SU-DHL-6 (cell line): ENCODE data around the gene TMPRSS2.

ENCODE experiments used
- H2AFZ ChIP-seq: fragments of 200-600 bp; sonication (generic); 2 replicates; pipeline ENCODE4 v1.6.1; 2014; ENCODE audit warnings: low read depth, mild to moderate bottlenecking, moderate library complexity, mixed read lengths, antibody characterized with exemption, low read length; ENCODE audit not compliant: severe bottlenecking
- H3F3A ChIP-seq: fragments of 200-600 bp; shearing (Covaris generic); 2 replicates; pipeline ENCODE4 v1.6.0; 2016; ENCODE audit warnings: antibody characterized with exemption, mild to moderate bottlenecking; ENCODE audit not compliant: insufficient read depth
- H3K27ac ChIP-seq: fragments of 200-600 bp; sonication (generic); 2 replicates; pipeline ENCODE4 v1.5.1; 2016; ENCODE audit warnings: low read depth, mild to moderate bottlenecking, low read length, moderate library complexity, mixed read lengths
- H3K27me3 ChIP-seq: fragments of 200-600 bp; sonication (generic), shearing (Covaris generic); 2 replicates; pipeline ENCODE4 v1.6.0; 2014; ENCODE audit warnings: mild to moderate bottlenecking, low read length
- H3K36me3 ChIP-seq: fragments of 200-600 bp; sonication (generic); 2 replicates; pipeline ENCODE4 v1.6.1; 2014; ENCODE audit warnings: mild to moderate bottlenecking, low read length, mixed read lengths
- H3K4me2 ChIP-seq: fragments of 300-600, 200-600 bp; shearing (Covaris generic), sonication (generic); 2 replicates; pipeline ENCODE4 v1.6.0; 2014; ENCODE audit warnings: low read length, low read depth, mild to moderate bottlenecking; ENCODE audit not compliant: poor library complexity, severe bottlenecking
- H3K4me3 ChIP-seq: fragments of 200-600 bp; sonication (generic); 2 replicates; pipeline ENCODE4 v1.5.1; 2014; ENCODE audit warnings: antibody characterized with exemption, low read length, mild to moderate bottlenecking, mixed read lengths; ENCODE audit not compliant: insufficient read depth, poor library complexity, severe bottlenecking
- H3K79me2 ChIP-seq: fragments of 200-600 bp; sonication (generic); 2 replicates; pipeline ENCODE4 v1.6.1; 2014; ENCODE audit warnings: mild to moderate bottlenecking, low read length, moderate library complexity; ENCODE audit not compliant: insufficient read depth
- H3K9ac ChIP-seq: fragments of 200-600 bp; sonication (generic); 2 replicates; pipeline ENCODE4 v1.7.0; 2014; ENCODE audit warnings: mild to moderate bottlenecking, low read length
- H3K9me2 ChIP-seq: fragments of 200-600 bp; sonication (generic); replicated peaks from 2 replicates; pipeline ENCODE4 v1.6.1; 2014; ENCODE audit warnings: low read length; ENCODE audit not compliant: insufficient read depth
- H3K9me3 ChIP-seq: fragments of 200-600 bp; sonication (generic); 2 replicates; pipeline ENCODE4 v1.6.1; 2014; ENCODE audit warnings: low read length, mixed read lengths; ENCODE audit not compliant: insufficient read depth
- H4K20me1 ChIP-seq: fragments of 200-600 bp; sonication (generic); 2 replicates; pipeline ENCODE4 v1.6.1; 2014; ENCODE audit warnings: low read depth, mild to moderate bottlenecking, antibody characterized with exemption, low read length, moderate library complexity, mixed read lengths
- EZH2phosphoT487 ChIP-seq: fragments of 200-600 bp; sonication (generic), shearing (Covaris generic); conservative IDR thresholded peaks from 2 replicates; pipeline ENCODE4 v1.6.1; 2018; ENCODE audit warnings: mild to moderate bottlenecking, antibody characterized with exemption, low read length, moderate library complexity, mixed read lengths
- TF ChIP-seq, protein P1 (sequence below): fragments of 200-600 bp; sonication (generic); IDR thresholded peaks from one replicate; pipeline ENCODE4 v1.5.1; 2017; ENCODE audit warnings: antibody characterized with exemption, mild to moderate bottlenecking, low read length, moderate library complexity; ENCODE audit not compliant: insufficient read depth, poor library complexity, severe bottlenecking

The TMPRSS2 gene

DNA sequence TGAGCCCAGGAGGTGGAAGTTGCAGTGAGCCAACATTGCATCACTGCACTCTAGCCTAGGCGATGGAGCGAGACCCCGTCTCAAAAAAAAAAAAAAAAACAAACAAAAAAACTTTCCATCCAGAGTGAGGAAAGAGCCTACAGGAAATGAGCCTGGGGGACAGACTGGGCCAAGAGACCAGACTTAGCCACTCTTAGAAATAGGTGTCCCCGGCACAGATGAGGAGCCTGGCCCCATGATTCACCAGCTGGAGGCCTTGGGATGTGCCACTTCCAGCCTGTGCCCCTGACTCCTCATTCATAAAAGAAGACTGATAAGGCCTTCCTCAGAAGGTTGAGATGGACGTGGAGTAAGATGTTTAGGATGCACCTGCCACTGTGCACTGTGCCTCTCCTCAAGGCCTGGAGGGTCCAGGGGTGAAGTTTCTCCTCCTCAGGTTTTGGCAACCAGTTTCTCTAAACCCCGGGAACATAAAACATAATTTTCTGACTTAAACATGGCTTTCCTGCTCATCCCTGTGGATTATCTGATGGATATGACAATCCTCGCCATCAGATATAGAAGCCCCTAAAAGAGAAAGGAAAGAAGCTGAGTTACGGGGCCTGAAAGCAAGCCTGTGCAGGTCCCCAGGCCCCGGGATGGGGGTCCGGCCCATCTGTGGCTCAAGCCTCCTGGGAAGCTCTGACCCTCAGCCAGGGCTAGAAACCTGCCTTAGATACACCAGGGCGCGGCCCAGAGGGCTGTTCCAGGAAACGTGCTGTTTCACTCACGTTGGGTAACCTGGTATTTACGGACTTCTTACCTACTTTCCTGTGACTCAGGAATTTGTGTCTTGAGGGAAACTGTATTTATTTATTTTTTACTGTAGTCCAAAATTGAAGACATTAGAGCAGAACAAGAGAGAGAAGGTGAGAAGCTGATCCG, 55.9 kb downstream of the TMPRSS2 start:
- Histone ChIP-seq H3K27ac (no peak overlapping the region), H3K9me2 (no peaks in the 10 kb centered on the region), H3K4me3 (no peak overlapping the region), H3K79me2 (no peaks in the 10 kb centered on the region), H3K9ac (no peak overlapping the region), H4K20me1 (no peaks in the 10 kb centered on the region), H3K36me3 (no peaks in the 10 kb centered on the region), H2AFZ (no peak overlapping the region), H3K4me2 (no peak overlapping the region), H3F3A (no peaks in the 10 kb centered on the region), H3K27me3 (no peaks in the 10 kb centered on the region), H3K9me3 (no peaks in the 10 kb centered on the region)
- TF ChIP-seq EZH2phosphoT487: no peak
- TF ChIP-seq, protein P1, sequence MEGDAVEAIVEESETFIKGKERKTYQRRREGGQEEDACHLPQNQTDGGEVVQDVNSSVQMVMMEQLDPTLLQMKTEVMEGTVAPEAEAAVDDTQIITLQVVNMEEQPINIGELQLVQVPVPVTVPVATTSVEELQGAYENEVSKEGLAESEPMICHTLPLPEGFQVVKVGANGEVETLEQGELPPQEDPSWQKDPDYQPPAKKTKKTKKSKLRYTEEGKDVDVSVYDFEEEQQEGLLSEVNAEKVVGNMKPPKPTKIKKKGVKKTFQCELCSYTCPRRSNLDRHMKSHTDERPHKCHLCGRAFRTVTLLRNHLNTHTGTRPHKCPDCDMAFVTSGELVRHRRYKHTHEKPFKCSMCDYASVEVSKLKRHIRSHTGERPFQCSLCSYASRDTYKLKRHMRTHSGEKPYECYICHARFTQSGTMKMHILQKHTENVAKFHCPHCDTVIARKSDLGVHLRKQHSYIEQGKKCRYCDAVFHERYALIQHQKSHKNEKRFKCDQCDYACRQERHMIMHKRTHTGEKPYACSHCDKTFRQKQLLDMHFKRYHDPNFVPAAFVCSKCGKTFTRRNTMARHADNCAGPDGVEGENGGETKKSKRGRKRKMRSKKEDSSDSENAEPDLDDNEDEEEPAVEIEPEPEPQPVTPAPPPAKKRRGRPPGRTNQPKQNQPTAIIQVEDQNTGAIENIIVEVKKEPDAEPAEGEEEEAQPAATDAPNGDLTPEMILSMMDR: no peak

DNA sequence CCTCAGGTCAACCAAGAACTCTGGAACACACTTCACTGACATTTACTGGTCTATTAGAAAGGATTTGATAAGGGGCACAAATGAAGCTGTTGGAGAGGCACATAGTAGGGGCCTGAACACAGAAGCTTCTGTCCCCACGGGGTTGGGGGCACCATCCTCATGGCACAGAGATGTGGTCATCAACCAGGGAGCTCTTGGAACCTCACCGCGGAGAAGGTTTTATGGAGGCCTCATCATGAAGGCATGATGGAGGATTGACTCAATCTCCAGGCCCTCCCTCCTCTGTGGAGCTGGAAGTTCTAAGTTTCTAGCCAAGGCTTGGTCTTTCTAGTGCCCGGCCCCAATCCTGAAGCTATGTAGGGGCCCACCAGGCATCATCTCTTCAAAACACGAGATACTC, 58.3 kb downstream of the TMPRSS2 start:
- no peak overlapping the region for H2AFZ ChIP-seq
- H3K79me2 ChIP-seq: no peaks in the 10 kb centered on the region
- H3K9me2 ChIP-seq: no peaks in the 10 kb centered on the region
- H3K4me2 ChIP-seq: no peak overlapping the region
- no peaks in the 10 kb centered on the region for H4K20me1 ChIP-seq
- TF ChIP-seq, protein P1: no peak
- TF ChIP-seq EZH2phosphoT487: no peak
- H3F3A ChIP-seq: no peaks in the 10 kb centered on the region
- no peak overlapping the region for H3K4me3 ChIP-seq
- no peaks in the 10 kb centered on the region for H3K27me3 ChIP-seq
- H3K36me3 ChIP-seq: no peaks in the 10 kb centered on the region
- H3K9ac ChIP-seq: no peak overlapping the region
- H3K27ac ChIP-seq: no peak overlapping the region
- no peaks in the 10 kb centered on the region for H3K9me3 ChIP-seq

DNA sequence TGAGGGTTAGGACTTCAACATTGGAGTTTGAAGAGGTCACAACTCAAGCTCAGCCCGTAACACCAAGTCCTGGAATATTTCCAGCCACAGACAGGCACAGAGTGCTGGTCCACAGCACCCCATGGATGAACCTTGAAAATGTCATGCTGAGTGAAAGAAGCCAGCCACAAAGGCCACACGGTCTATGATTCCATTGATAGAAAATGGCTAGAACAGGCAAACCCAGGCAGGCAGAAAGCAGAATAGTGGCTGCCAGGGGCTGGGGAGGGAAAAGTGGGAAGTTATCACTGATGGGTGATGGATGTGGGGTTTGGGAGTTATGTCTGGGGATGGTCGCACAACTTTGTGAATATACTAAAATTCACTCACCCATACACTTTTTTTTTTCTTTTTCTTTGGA, 60.6 kb downstream of the TMPRSS2 start:
- TF ChIP-seq EZH2phosphoT487: no peak
- TF ChIP-seq, protein P1: no peak
- H3F3A ChIP-seq: no peaks in the 10 kb centered on the region
- no peak overlapping the region for H3K4me2 ChIP-seq

More for the DNA sequence above, 60.6 kb downstream of the TMPRSS2 start:
- H3K9me3 ChIP-seq: no peaks in the 10 kb centered on the region
- no peak overlapping the region for H2AFZ ChIP-seq
- H3K9ac ChIP-seq: no peak overlapping the region
- no peak overlapping the region for H3K27ac ChIP-seq
- no peaks in the 10 kb centered on the region for H4K20me1 ChIP-seq
- H3K4me3 ChIP-seq: no peak overlapping the region
- H3K27me3 ChIP-seq: no peaks in the 10 kb centered on the region
- H3K9me2 ChIP-seq: no peaks in the 10 kb centered on the region
- no peaks in the 10 kb centered on the region for H3K36me3 ChIP-seq
- no peaks in the 10 kb centered on the region for H3K79me2 ChIP-seq
